ENCODE data around the gene EP400.

Gene EP400

DNA sequence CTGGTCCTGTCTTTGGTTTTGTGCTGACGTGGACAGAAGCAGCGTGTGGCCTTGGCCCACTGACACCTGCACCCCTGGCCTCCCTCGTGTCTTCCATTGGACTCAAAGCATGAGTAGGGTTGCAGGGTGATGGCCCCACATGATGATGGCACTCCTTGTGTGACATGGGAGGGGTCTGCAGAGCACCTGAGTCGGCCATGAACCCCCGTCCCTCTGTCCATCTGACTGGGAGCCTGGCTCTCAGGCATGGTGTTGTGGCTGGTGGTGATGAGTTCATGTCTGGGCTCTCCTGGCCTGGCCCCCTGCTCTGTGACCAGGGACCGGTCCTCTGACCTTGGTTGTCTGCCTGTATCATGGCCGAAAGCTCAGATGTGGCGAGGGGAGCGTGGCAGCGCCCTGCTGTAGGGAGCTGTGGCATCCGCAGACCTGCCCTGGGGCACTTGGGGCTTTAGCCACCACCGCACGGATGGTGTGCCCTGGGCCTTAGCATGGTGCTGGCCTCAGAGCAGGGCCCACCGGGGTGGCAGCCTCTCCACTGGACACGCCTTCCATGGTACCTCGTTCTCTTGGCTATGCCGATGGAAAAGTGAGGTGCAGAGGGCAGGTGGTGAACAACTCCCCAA lies 38.6 kb upstream of the EP400 start:
- no peak for DNase-seq (ENCODE audit: extremely low read depth in 1 of 2, low read depth in 1 of 2)

DNA sequence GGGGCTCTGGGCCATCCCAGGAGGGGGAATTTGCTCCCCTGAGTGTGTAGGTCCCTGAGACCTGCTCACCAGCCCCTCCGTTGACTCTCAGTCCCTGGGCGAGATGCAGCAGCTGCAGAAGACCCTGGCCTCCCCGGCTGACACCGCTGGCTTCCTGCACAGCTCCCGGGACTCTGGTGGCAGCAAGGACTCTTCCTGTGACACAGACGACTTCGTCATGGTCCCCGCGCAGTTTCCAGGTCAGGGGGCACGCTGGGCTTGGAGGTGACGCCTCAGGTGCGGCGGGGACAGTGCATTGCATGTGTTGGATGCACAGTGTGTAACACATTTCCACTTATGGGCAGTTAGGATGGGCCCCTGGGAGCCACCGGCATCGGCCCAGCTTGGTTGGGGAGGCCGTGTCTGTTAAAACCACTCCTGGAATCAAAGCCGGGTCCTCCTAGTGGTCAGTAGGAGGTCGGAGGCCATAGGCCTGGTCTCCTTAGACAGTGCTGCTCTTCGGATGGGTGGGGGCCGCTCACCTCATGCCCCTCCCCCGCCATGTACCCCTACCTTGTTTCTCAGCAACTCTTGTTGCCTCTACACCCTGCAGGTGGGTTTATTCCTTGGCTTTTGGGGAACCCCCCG lies 37.8 kb upstream of the EP400 start:
- DNase-seq (ENCODE audit: extremely low read depth in 1 of 2, low read depth in 1 of 2), result no peak

DNA sequence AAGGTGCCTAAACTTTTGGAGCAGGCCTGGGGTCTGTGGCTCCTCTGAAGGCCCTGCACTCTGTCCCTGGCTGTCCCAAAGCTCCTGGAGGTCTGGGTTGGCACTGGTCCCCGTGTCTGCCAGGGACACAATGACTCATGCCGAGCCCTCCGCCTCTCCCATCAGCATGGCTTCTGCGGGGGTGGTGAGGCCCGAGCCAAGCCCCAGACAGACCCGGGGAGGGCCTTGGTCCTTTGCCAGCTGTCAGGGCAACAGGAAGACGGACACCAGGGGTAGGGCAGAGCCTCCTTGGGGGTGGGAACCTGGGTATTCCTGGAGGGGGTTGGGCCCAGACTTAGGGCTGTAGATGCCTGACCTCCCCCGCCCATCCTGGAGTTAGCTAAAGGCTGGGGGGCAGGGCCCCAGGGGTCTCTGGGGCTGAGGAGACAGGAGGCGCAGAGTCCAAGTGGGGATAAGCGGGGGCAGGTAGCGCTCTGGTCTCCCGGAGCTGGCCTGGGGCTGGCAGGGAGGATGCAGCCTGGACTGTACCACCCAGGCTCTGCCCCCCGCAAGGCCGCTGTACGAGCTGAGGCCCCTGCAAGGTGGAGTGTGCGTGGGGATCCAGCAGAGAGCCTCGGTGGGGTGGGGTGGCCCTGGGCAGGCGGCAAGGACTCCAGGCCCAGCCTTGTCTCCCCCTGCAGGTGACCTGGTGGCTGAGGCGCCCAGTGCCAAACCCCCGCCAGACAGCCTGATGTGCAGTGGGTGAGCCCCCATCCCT lies 37.0 kb upstream of the EP400 start:
- no peak for DNase-seq (ENCODE audit: extremely low read depth in 1 of 2, low read depth in 1 of 2)

DNA sequence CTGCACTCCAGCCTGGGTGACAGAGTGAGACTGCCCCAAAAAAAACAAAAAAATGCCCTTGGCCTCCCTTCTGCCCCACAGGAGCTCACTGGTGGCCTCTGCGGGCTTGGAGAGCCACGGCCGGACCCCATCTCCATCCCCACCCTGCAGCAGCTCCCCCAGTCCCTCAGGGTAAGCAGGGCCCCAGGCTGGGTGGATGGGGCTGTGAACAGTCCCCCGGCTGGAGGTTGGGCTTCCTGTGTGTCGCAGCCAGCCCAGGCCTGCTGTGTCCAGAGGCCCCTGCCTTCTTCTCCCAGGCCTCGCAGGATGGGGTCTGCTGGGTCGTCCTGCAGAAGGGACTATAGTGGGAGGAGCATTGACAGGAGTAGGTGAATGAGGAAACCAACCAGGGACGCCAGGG lies 36.1 kb upstream of the EP400 start:
- DNase-seq (ENCODE audit: extremely low read depth in 1 of 2, low read depth in 1 of 2), result no peak

DNA sequence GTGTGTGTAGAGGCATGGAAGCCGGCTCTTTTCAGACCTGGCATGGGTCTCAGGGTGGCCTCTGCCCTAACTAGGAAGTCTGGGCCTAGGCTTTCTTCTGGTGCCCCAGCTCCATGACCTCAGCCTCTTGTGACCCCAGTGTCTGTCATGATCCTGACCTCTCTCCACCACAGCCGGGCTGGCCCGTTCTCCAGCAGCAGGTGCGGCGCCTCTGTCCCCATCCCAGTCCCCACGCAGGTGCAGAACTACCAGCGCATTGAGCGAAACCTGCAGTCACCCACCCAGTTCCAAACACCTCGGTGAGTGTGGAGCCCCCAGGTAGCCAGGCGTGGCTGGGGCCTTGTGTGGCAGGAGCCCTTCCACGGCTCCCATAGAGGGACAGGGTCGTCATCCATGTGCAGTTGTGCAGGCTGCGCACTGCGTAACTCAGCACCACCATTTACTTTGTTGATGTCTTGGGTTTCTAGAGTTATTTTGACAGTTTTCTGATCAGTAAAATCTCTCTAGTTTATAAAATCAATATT lies 35.5 kb upstream of the EP400 start:
- DNase-seq (ENCODE audit: extremely low read depth in 1 of 2, low read depth in 1 of 2), result no peak

DNA sequence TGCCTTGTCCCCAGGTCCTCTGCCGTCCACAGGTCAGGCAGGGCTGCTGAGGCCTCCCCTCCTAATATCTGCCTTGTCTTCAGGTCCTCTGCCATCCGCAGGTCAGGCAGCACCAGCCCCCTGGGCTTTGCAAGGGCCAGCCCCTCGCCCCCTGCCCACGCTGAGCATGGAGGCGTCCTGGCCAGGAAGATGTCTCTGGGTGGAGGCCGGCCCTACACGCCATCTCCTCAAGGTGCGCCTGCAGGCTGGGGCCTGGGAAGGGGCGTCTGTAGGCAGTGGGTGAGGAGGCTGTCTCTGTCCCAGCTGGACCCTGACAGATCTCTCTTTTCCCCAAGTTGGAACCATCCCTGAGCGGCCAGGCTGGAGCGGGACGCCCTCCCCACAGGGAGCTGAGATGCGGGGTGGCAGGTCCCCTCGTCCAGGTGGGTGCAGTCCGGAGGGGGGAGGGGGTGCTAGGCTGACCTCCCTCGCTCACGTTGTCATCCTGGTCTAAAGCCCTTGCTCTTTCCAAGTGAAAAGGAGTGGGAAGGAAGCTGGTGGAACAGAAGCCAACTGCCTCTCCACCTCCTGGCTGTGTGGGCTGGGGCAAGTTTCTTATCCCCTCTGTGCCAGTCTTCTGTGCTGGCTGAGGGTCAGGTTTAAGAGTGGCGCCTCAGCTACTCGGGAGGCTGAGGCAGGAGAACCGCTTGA lies 34.6 kb upstream of the EP400 start:
- DNase-seq (ENCODE audit: extremely low read depth in 1 of 2, low read depth in 1 of 2), result no peak

DNA sequence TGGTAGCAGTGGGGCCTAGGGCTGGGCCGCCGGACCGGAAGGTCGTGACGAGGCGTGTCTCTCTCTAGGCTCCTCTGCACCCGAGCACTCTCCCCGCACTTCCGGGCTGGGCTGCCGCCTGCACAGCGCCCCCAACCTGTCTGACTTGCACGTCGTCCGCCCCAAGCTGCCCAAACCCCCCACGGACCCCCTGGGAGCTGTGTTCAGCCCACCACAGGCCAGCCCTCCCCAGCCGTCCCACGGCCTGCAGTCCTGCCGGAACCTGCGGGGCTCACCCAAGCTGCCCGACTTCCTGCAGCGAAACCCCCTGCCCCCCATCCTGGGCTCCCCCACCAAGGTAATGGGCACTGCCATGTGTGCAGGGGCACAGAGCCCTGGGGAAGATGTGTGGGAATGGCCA lies 33.9 kb upstream of the EP400 start:
- no peak for DNase-seq (ENCODE audit: extremely low read depth in 1 of 2, low read depth in 1 of 2)

DNA sequence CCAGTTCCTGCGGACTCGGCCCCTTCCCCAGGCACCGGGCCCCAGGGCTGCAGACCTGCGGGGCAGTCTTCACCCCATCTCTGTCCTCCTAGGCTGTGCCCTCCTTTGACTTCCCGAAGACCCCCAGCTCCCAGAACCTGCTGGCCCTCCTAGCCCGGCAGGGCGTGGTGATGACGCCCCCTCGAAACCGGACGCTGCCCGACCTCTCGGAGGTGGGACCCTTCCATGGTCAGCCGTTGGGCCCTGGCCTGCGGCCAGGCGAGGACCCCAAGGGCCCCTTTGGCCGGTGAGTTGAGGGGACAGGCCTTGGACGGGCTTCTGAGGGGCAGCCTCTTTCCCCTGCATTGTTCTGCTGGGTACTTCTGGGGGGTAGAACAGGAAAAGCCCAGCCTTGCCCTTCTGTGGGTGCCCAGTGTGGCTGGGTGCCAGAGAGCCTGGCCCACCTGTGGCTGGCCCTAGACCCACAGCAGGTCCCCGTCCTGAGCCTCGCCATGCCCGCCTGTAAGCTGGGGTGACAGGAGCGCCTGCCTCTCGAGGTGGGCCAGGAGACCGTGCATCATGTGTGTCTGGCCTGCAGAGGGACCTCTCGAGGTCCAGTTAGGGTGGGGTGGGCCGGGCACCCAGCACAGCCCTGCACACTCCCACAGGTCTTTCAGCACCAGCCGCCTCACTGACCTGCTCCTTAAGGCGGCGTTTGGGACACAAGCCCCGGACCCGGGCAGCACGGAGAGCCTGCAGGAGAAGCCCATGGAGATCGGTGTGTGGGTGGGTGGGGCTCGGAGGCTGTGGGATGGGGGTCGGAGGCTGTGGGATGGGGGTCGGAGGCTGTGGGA lies 33.2 kb upstream of the EP400 start:
- DNase-seq (ENCODE audit: extremely low read depth in 1 of 2, low read depth in 1 of 2), result no peak

DNA sequence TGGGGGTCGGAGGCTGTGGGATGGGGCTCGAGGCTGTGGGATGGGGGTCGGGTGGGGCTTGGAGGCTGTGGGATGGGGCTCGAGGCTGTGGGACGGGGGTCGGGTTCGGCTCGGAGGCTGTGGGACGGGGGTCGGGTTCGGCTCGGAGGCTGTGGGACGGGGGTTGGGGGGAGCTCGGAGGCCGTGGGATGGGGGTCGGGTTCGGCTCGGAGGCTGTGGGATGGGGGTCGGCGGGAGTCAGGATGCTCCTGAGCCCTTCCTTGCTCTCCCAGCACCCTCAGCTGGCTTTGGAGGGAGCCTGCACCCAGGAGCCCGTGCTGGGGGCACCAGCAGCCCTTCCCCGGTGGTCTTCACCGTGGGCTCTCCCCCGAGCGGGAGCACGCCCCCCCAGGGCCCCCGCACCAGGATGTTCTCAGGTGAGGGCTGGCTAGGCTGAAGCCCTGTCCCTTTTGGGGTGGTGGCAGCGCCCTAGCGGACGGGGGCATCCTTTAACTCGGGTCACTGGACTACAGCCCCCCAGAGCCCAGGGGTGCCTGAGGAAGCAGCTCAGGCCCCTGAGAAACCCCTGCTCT lies 32.5 kb upstream of the EP400 start:
- DNase-seq (ENCODE audit: extremely low read depth in 1 of 2, low read depth in 1 of 2), result no peak

DNA sequence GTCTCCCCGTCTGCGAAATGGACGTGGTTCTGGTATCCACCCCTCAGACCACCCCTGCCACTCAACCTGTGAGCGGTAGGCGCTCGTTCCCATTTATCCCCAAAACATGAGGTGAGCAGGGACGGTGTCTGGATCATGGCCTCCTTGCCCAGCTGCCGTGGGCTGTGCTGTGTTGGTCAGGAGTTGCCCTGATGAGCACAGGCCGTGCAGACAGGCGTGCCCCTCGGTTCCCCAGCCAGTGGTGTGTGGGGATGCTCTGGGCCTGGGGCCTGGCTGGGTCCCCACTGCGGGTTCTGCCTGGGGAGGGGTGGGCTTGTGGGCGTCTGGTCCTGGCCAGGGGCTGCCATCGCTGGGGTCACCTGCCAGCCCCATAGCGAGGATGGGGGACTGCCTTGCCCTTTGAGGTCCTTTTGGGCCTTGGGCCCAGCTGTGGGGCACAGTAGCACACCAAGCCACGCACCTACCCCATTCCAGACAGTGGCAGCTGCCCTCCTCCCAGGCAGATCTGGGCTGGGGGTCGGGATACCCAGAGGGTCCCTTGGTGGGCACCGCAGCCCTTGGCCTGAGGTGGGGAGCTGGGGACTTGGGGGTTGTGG lies 31.9 kb upstream of the EP400 start:
- DNase-seq (ENCODE audit: extremely low read depth in 1 of 2, low read depth in 1 of 2), result no peak

DNA sequence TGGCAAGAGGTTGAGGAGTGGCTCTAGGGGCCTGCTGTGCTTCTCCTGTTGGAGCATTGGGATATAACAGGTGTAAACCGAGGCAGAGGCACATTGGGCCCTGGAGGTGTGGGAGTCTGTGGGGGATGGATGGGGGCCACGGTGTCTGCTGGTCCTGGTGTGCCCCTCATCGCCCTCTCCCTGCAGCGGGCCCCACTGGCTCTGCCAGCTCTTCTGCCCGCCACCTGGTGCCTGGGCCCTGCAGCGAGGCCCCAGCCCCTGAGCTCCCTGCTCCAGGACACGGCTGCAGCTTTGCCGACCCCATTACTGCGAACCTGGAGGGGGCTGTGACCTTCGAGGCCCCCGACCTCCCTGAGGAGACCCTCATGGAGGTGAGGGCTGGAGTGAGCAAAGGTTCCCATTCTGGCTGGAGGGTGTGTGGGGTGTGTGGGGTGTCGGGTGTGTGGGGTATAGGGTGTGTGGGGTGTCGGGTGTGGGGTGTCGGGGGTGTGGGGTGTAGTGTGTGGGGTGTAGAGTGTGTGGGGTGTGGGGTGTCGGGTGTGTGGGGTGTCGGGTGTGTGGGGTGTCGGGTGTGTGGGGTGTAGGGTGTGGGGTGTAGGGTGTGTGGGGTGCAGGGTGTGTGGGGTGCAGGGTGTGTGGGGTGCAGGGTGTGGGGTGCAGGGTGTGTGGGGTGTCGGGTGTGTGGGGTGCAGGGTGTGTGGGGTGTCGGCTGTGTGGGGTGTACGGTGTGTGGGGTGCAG lies 31.3 kb upstream of the EP400 start:
- DNase-seq (ENCODE audit: extremely low read depth in 1 of 2, low read depth in 1 of 2), result no peak

DNA sequence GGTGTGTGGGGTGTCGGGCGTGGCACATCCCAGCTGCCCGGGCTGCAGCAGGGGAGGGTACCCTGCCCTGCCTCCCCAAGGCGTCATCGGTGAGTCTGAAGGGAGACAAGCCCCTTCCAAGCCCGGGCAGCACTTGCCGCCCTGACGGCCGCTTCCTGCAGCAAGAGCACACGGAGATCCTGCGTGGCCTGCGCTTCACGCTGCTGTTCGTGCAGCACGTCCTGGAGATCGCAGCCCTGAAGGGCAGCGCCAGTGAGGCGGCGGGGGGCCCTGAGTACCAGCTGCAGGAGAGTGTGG lies 30.7 kb upstream of the EP400 start:
- DNase-seq (ENCODE audit: extremely low read depth in 1 of 2, low read depth in 1 of 2), result no peak

DNA sequence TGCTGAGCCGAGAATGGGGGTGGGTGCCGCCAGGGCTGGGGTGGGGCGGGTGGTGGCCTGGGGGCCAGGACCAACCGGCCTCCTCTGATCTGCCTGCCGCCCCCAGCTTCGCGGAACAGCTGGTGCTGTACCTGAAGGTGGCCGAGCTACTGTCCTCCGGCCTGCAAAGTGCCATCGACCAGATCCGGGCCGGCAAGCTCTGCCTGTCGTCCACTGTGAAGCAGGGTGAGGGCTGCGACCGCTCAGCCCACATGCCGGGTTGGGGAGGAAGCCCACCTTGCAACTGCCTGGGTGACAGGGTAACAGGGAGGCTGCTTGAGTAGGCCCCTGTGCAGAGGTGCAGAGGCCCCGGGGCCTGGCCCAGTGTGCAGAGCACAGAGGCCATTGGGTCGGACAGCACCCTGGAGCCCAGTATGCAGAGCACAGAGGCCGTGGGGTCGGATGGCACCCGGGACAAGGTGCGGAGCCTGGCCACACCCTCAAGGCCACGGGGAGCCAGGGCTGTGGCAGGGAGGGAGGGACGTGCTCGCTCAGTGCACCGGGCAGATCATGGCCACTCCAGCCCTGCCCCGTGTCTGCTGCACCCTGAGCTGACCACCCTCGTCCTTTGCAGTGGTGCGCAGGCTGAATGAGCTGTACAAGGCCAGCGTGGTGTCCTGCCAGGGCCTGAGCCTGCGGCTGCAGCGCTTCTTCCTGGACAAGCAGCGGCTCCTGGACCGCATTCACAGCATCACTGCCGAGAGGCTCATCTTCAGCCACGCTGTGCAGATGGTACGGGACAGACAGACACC lies 30.2 kb upstream of the EP400 start:
- no peak for DNase-seq (ENCODE audit: extremely low read depth in 1 of 2, low read depth in 1 of 2)

DNA sequence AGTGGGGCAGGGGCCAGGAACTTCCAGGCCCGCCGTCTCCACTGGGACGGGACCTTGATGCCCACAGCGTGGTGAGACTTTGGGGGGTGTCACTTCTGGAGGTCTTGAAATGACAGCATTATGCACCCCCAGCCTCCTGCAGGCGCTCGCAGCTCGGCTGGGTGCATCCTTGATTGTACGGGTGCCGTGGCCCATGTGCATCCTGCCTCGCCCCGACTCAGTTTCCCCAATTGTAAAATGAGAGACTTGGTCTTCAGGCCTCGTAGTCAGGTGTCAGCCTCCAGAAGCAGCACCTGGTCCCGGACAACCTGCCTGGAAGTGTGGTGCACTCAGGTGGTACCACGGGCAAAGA lies 29.6 kb upstream of the EP400 start:
- DNase-seq (ENCODE audit: extremely low read depth in 1 of 2, low read depth in 1 of 2), result no peak

DNA sequence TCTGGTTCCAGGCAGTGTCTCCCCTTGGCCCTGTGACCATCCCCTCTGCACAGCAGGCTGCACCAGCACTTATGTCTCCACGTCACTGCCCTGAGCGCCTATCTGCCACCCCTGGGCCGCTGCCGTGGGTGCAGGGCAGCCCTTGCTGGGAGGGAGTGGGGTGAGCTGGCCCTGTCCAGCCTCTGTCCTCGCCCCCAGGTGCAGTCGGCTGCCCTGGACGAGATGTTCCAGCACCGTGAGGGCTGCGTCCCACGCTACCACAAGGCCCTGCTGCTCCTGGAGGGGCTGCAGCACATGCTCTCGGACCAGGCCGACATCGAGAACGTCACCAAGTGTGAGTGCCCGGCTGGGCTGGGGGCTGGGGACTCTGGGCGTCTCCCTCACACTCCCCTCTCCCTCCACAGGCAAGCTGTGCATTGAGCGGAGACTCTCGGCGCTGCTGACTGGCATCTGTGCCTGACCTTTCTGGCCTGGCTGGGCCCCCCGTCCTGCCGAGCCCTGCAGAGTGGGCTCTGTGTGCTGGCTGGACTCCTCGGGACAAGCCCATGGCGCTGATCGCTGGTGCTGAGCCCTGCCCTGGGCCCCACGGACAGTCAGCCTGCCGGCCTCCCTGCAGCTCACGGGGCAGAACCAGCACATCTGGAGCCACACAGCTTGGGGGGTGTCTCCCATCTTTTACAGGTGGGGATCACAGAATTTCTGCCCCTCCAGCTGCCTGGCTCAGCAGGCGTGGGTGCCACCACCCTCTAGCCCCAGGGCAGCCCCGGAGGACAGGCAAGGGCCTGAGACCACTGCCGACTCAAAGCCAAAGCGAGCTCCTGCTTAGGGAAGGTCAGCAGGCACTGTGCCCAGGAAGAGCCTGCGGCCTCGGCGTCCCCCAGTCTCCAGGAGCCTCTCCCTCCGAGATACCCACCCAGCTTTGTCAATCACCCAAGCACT lies 28.6 kb upstream of the EP400 start:
- no peak for DNase-seq (ENCODE audit: extremely low read depth in 1 of 2, low read depth in 1 of 2)

DNA sequence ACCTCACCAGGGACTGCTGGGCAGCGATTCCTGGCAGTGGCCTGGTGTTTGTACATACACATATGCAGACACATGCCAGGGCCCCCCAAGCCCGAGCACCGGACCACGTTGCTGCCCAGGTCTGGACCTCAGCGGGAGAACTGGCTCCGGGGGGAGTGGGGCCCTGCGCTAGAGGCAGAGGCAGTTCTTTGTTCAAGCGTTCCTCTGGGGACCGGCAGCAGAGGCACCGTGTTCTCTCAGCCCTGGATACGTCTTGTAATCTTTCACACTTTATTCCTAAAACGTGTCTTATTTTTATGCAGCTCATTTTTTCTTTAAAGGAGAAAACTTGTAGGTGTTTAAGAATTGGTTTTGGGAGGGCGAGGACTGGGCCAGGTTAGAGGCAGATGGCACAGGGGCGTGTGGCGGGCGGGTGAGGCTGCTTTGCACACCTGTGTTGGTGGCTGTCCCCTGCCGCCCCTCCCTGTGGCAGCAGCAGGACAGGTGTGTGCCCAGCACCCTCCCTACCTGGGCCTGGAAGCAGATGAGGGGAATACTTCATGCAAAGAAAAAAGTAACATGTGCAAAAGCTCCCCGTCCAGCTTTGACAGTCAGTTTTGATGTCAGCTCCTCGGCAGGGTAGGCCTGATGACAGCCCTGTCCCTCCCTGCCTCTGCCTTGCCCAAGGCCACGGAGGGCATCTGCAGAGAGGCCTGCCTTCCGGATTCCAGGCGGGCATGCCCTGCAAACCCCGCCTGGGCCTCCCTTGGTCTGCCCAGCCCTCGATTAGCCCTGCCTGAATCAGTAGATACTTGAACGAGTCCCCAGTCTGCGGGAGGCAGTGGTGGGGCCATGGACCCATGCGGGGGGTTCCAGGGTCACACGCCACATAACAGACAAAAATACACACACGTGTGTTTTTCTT lies 27.6 kb upstream of the EP400 start:
- no peak for DNase-seq (ENCODE audit: extremely low read depth in 1 of 2, low read depth in 1 of 2)

DNA sequence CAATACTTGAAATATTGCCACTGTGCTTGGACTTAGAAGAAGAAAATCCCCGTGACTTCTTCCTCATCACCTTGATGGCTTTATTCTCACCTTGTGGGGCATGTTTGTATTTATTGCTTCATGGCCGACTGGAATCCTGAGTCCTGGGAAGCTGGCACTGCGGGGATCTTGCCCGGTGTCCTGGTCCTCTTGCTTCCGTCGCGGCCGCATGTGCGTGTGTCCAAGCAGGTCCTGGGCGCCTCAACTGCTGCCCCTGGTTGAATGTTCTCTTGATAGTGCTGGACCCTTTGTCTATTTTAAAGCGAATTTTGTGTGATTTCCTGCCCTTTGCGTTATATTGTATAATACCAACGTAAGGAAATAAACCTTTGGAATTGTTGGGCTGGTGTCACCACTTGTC lies 27.0 kb upstream of the EP400 start:
- DNase-seq (ENCODE audit: extremely low read depth in 1 of 2, low read depth in 1 of 2), result no peak

All from stimulated activated CD8-positive, alpha-beta memory T cell treated with anti-CD3 and anti-CD28 coated beads, Interleukin-7, amount 100 ng/mL, for 48 hours (primary cell).